NCI-H510A (cell line): ENCODE data around the gene ZC3H13.

Experiments used
- DNase-seq: peaks from one replicate; lab custom pipeline; 2025; lab: John Stamatoyannopoulos, UW

The ZC3H13 gene

GRCh38 chr13:46052319-46053161 lies at the start of gene ZC3H13:
TSS of gene ZC3H13 (minus strand) at chr13:46052746. CDS start at chr13:46045507, 7,239 bp downstream.
- DNase-seq, result peak; percentile 49

GRCh38 chr13:46102255-46102605 lies 49.7 kb upstream of the ZC3H13 start:
- DNase-seq, result no peak

- no peak for DNase-seq
Observed at GRCh38 chr13:46101484-46102254, 49.1 kb upstream of the ZC3H13 start.

- DNase-seq, result no peak
Observed at GRCh38 chr13:46101002-46101401, 48.5 kb upstream of the ZC3H13 start.

- no peak for DNase-seq
Observed at GRCh38 chr13:46100191-46100815, 47.8 kb upstream of the ZC3H13 start.

- no peak for DNase-seq
Observed at GRCh38 chr13:46097663-46098062, 45.1 kb upstream of the ZC3H13 start.

GRCh38 chr13:46097015-46097414 lies 44.5 kb upstream of the ZC3H13 start:
- no peak for DNase-seq

GRCh38 chr13:46094478-46094877 lies 41.9 kb upstream of the ZC3H13 start:
- DNase-seq, result no peak

GRCh38 chr13:46088821-46089562 lies 36.4 kb upstream of the ZC3H13 start:
- no peak for DNase-seq

- no peak for DNase-seq
Observed at GRCh38 chr13:46087481-46087880, 34.9 kb upstream of the ZC3H13 start.

GRCh38 chr13:46086985-46087384 lies 34.4 kb upstream of the ZC3H13 start:
- no peak for DNase-seq

GRCh38 chr13:46086421-46086922 lies 33.9 kb upstream of the ZC3H13 start:
- no peak for DNase-seq

GRCh38 chr13:46085737-46086136 lies 33.2 kb upstream of the ZC3H13 start:
- DNase-seq, result no peak

GRCh38 chr13:46082324-46082723 lies 29.8 kb upstream of the ZC3H13 start:
- DNase-seq, result no peak

- DNase-seq, result no peak
Observed at GRCh38 chr13:46079770-46080169, 27.2 kb upstream of the ZC3H13 start.

GRCh38 chr13:46077265-46077664 lies 24.7 kb upstream of the ZC3H13 start:
- no peak for DNase-seq

GRCh38 chr13:46076827-46077226 lies 24.3 kb upstream of the ZC3H13 start:
- no peak for DNase-seq

GRCh38 chr13:46075811-46076210 lies 23.3 kb upstream of the ZC3H13 start:
- no peak for DNase-seq

- DNase-seq, result no peak
Observed at GRCh38 chr13:46071590-46072249, 19.2 kb upstream of the ZC3H13 start.

- DNase-seq, result no peak
Observed at GRCh38 chr13:46063292-46063691, 10.7 kb upstream of the ZC3H13 start.

- no peak for DNase-seq
Observed at GRCh38 chr13:46062185-46062584, 9.6 kb upstream of the ZC3H13 start.
